Endodermal cell (in vitro differentiated cells): ENCODE measurements around the gene PARP12. TPM values are rescaled to one million over a fixed set of nuclear protein-coding genes. Genes with fewer than 3 reads are reported as not detected.

Experiments
- DNase-seq: peaks from one replicate; pipeline ENCODE4 v3.0.0-alpha.2; 2017
- H3K27ac ChIP-seq: 2 replicates; pipeline ENCODE4 v1.5.1; 2013; ENCODE audit warnings: mild to moderate bottlenecking, low read depth, low read length, moderate library complexity
- H3K27me3 ChIP-seq: 2 replicates; pipeline ENCODE4 v1.6.1; 2013; ENCODE audit warnings: mild to moderate bottlenecking, low read length, moderate library complexity; ENCODE audit not compliant: insufficient read depth, control insufficient read depth, poor library complexity, severe bottlenecking
- H3K36me3 ChIP-seq: 2 replicates; pipeline ENCODE4 v1.7.0; 2013; ENCODE audit warnings: mild to moderate bottlenecking, low read length, moderate library complexity; ENCODE audit not compliant: control insufficient read depth, insufficient read depth
- H3K4me1 ChIP-seq: one replicate; pipeline ENCODE4 v1.7.0; 2013; ENCODE audit warnings: low read length; ENCODE audit not compliant: control insufficient read depth, insufficient read depth
- H3K4me3 ChIP-seq: 2 replicates; pipeline ENCODE4 v1.5.1; 2013; ENCODE audit warnings: mild to moderate bottlenecking, low read length, moderate library complexity
- H3K9ac ChIP-seq: 2 replicates; pipeline ENCODE4 v1.6.1; 2013; ENCODE audit warnings: mild to moderate bottlenecking, low read length, moderate library complexity; ENCODE audit not compliant: poor library complexity, severe bottlenecking; ENCODE audit errors: extremely low read depth
- H3K9me3 ChIP-seq: 2 replicates; pipeline ENCODE4 v1.6.1; 2013; ENCODE audit warnings: mild to moderate bottlenecking, low read length, moderate library complexity; ENCODE audit not compliant: control insufficient read depth
- H3K27ac Mint-ChIP-seq: 2 replicates; pipeline ENCODE4 v1.8.0; 2020; ENCODE audit warnings: mixed read lengths
- H3K27me3 Mint-ChIP-seq: 2 replicates; pipeline ENCODE4 v1.8.0; 2021; ENCODE audit warnings: mild to moderate bottlenecking, mixed read lengths; ENCODE audit not compliant: insufficient read depth
- H3K36me3 Mint-ChIP-seq: 2 replicates; pipeline ENCODE4 v1.8.0; 2020; ENCODE audit warnings: low read depth, mixed read lengths
- H3K4me1 Mint-ChIP-seq: 2 replicates; pipeline ENCODE4 v1.8.0; 2020; ENCODE audit warnings: mixed read lengths
- H3K4me3 Mint-ChIP-seq: 2 replicates; pipeline ENCODE4 v1.8.0; 2020; ENCODE audit warnings: mild to moderate bottlenecking, moderate library complexity, mixed read lengths
- H3K9me3 Mint-ChIP-seq: 2 replicates; pipeline ENCODE4 v1.8.0; 2020; ENCODE audit warnings: mild to moderate bottlenecking, mixed read lengths
- CTCF ChIP-seq: fragments of 200-600 bp; sonication (generic); conservative IDR thresholded peaks from 2 replicates; pipeline ENCODE4 v1.5.0; 2021; ENCODE audit warnings: antibody characterized with exemption, mild to moderate bottlenecking
- WGBS, 2 experiments: methylation state at CpG; one replicate each; pipeline versions ENCODE4 v1.1.5 to v1.1.7; 2013; ENCODE audit warnings: missing lambda C conversion rate in 2 of 2, mixed read lengths in 1 of 2; ENCODE audit not compliant: insufficient coverage in 1 of 2, insufficient read length in 1 of 2; 5-methylcytosine and 5-hydroxymethylcytosine counted together
- total RNA-seq, 2 donors: library from RNA; stranded (reverse); fragmentation: NEBNext Ultra II Directional in 1 of 2; extraction: Animal tissue kit (Norgen Biotek cat#: 25700) in 1 of 2; gene quantifications; 2 replicates in 1 of 2; 3 replicates in 1 of 2; pipeline ENCODE4 v1.2.1, GENCODE V29; 2021

Gene PARP12
- total RNA-seq, 2 donors from 2014 or later: 9.4 to 10.4 TPM

GRCh38 chr7:140031364-140031763, 31.4 kb downstream of the PARP12 start:
- TF ChIP-seq CTCF: no peak
- H3K4me1 Mint-ChIP-seq: no peaks in the 10 kb centered on the region
- Histone ChIP-seq H3K9me3 (no peaks in the 10 kb centered on the region), H3K36me3 (no peaks in the 10 kb centered on the region), H3K4me3 (no peak overlapping the region), H3K9ac (no peak overlapping the region), H3K4me1 (no peaks in the 10 kb centered on the region), H3K27ac (no peak overlapping the region), H3K27me3 (no peaks in the 10 kb centered on the region)
- no peaks in the 10 kb centered on the region for H3K36me3 Mint-ChIP-seq
- DNase-seq: no peak
- no peaks in the 10 kb centered on the region for H3K27me3 Mint-ChIP-seq
- H3K27ac Mint-ChIP-seq: no peak overlapping the region
- no peak overlapping the region for H3K4me3 Mint-ChIP-seq
- WGBS, 2 experiments: 75 to 95% methylated on average over 1 of the region's 1 CpG
- no peaks in the 10 kb centered on the region for H3K9me3 Mint-ChIP-seq

GRCh38 chr7:140029072-140029471, 33.7 kb downstream of the PARP12 start:
- H3K27me3 Mint-ChIP-seq: no peaks in the 10 kb centered on the region
- Histone ChIP-seq H3K9me3 (no peaks in the 10 kb centered on the region), H3K4me3 (no peak overlapping the region), H3K36me3 (no peaks in the 10 kb centered on the region), H3K27me3 (no peaks in the 10 kb centered on the region), H3K4me1 (no peaks in the 10 kb centered on the region), H3K27ac (no peak overlapping the region), H3K9ac (no peak overlapping the region)
- no peak overlapping the region for H3K27ac Mint-ChIP-seq
- DNase-seq: no peak
- no peaks in the 10 kb centered on the region for H3K36me3 Mint-ChIP-seq
- no peaks in the 10 kb centered on the region for H3K4me1 Mint-ChIP-seq
- no peak for TF ChIP-seq CTCF
- H3K9me3 Mint-ChIP-seq: no peaks in the 10 kb centered on the region
- WGBS, 2 experiments: 91% methylated on average over 1 of the region's 1 CpG; no CpG with 5 or more reads in 1 of the 2 experiments
- no peak overlapping the region for H3K4me3 Mint-ChIP-seq

GRCh38 chr7:140028311-140028710, 34.4 kb downstream of the PARP12 start:
- no peaks in the 10 kb centered on the region for H3K4me1 Mint-ChIP-seq
- H3K4me3 Mint-ChIP-seq: no peak overlapping the region
- Histone ChIP-seq H3K9ac (no peak overlapping the region), H3K27ac (no peak overlapping the region), H3K4me3 (no peak overlapping the region), H3K4me1 (no peaks in the 10 kb centered on the region), H3K27me3 (no peaks in the 10 kb centered on the region), H3K9me3 (no peaks in the 10 kb centered on the region), H3K36me3 (no peaks in the 10 kb centered on the region)
- no peaks in the 10 kb centered on the region for H3K27me3 Mint-ChIP-seq
- no peak overlapping the region for H3K27ac Mint-ChIP-seq
- DNase-seq: no peak
- no peaks in the 10 kb centered on the region for H3K36me3 Mint-ChIP-seq
- WGBS, 2 experiments: 90 to 93% methylated on average over 2 to 4 of the region's 4 CpGs
- H3K9me3 Mint-ChIP-seq: no peaks in the 10 kb centered on the region
- no peak for TF ChIP-seq CTCF
